ENCODE results near the gene IVNS1ABP. TPM values are rescaled to one million over a fixed set of nuclear protein-coding genes. Genes with fewer than 3 reads are reported as not detected.
"Not testable (repeated sequence)": the region's sequence is repeated elsewhere in the genome, so short reads cannot be mapped to it uniquely, and the experiment has no call there.

Gene IVNS1ABP
- total RNA-seq, 4 donors from 2014 or later, result 50.5 to 174 (median 133) TPM

DNA sequence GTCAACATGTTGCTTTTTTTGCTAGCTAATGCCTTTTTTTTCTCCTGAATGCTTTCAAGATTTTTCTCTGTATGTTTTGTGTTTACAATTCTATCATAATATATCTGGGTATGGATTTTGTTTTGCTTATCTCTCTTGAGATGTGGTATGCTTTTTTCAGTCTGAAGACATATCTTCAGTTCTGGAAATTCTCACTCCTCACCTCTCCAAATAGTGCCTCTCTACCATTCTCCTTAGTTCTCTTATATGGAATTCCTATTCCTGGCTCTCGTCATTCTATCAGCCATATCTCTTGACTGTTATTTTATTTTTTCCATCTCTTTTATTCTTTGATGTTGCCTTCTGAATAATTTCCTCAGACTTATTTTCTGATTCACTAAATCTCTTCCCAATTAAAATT, 58.4 kb downstream of the IVNS1ABP start:
- in situ Hi-C loops (cut with MboI; ENCODE audit: low pct_ligation_motif_present in 1 of 4, low pct_unique_long_range_greater_than_20kb in 1 of 4, low sequenced_read_pairs in 3 of 4), result no loop called here
- WGBS, 2 donors (ENCODE audit: low coverage in 1 of 2), result 87 to 100% methylated on average over 1 of the region's 1 CpG
- DNase-seq, result no peak

DNA sequence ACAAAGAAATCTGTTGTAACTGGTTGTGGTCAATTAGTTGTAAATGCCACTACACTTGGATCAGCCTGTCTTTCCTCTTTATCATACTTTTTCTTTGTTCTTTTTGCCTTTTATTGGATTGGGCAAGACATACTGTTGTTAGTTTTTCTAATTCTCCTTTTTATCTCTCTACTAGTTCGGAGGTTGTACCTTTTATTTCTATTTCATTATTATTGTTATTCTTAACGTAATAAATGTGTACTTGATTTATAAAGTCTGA, 59.2 kb downstream of the IVNS1ABP start:
- intact Hi-C loops (cut with DNase I; ENCODE audit: low total_unique reads), result no loop called here
- DNase-seq, result no peak
- TF ChIP-seq POLR2AphosphoS5 (IDR thresholded peaks at IDR 0.05) (no peak), EP300 (IDR thresholded peaks at IDR 0.05; ENCODE audit: low read depth) (no peak), POLR2A (IDR thresholded peaks at IDR 0.05) (no peak)
- TF ChIP-seq, protein P1, sequence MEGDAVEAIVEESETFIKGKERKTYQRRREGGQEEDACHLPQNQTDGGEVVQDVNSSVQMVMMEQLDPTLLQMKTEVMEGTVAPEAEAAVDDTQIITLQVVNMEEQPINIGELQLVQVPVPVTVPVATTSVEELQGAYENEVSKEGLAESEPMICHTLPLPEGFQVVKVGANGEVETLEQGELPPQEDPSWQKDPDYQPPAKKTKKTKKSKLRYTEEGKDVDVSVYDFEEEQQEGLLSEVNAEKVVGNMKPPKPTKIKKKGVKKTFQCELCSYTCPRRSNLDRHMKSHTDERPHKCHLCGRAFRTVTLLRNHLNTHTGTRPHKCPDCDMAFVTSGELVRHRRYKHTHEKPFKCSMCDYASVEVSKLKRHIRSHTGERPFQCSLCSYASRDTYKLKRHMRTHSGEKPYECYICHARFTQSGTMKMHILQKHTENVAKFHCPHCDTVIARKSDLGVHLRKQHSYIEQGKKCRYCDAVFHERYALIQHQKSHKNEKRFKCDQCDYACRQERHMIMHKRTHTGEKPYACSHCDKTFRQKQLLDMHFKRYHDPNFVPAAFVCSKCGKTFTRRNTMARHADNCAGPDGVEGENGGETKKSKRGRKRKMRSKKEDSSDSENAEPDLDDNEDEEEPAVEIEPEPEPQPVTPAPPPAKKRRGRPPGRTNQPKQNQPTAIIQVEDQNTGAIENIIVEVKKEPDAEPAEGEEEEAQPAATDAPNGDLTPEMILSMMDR (IDR thresholded peaks at IDR 0.05), result no peak
- H3K9me3 ChIP-seq, result no peaks in the 10 kb centered on the region
- no peaks in the 10 kb centered on the region for H3K4me1 ChIP-seq
- H3K27me3 ChIP-seq, result no peaks in the 10 kb centered on the region
- in situ Hi-C loops (cut with MboI; ENCODE audit: low pct_ligation_motif_present in 1 of 4, low pct_unique_long_range_greater_than_20kb in 1 of 4, low sequenced_read_pairs in 3 of 4), result no loop called here
- H3K27ac ChIP-seq, result no peak overlapping the region
- no peaks in the 10 kb centered on the region for H3K36me3 ChIP-seq
- 69 to 91% methylated on average over 2 of the region's 2 CpGs for WGBS, 2 donors (ENCODE audit: low coverage in 1 of 2)
- no peak overlapping the region for H3K4me3 ChIP-seq

More for the DNA sequence above, 58.4 kb downstream of the IVNS1ABP start:
- Histone ChIP-seq H3K27me3 (no peaks in the 10 kb centered on the region), H3K36me3 (no peaks in the 10 kb centered on the region), H3K27ac (no peak overlapping the region), H3K9me3 (no peaks in the 10 kb centered on the region), H3K4me3 (no peak overlapping the region), H3K4me1 (no peaks in the 10 kb centered on the region)
- TF ChIP-seq EP300 (IDR thresholded peaks at IDR 0.05; ENCODE audit: low read depth) (no peak), POLR2AphosphoS5 (IDR thresholded peaks at IDR 0.05) (no peak), POLR2A (IDR thresholded peaks at IDR 0.05) (no peak)
- TF ChIP-seq, protein P1 (IDR thresholded peaks at IDR 0.05), result no peak
- intact Hi-C loops (cut with DNase I; ENCODE audit: low total_unique reads), result no loop called here

DNA sequence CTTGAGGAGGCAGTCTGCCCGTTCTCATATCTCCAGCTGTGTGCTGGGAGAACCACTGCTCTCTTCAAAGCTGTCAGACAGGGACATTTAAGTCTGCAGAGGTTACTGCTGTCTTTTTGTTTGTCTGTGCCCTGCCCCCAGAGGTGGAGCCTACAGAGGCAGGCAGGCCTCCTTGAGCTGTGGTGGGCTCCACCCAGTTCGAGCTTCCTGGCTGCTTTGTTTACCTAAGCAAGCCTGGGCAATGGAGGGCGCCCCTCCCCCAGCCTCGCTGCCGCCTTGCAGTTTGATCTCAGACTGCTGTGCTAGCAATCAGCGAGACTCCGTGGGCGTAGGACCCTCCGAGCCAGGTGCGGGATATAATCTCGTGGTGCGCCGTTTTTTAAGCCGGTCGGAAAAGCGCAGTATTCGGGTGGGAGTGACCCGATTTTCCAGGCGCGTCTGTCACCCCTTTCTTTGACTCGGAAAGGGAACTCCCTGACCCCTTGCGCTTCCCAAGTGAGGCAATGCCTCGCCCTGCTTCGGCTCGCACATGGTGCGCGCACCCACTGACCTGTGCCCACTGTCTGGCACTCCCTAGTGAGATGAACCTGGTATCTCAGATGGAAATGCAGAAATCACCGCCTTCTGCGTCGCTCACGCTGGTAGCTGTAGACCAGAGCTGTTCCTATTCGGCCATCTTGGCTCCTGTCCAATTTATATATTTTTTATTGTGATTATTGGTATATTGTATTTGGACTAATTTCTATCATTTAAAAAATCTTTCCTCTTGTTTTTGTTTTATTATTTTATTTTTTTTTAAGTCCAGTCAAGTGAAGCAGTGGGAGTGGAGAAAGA, 59.7 kb downstream of the IVNS1ABP start:
- H3K9me3 ChIP-seq; DNase-seq; in situ Hi-C loops (cut with MboI; ENCODE audit: low pct_ligation_motif_present in 1 of 4, low pct_unique_long_range_greater_than_20kb in 1 of 4, low sequenced_read_pairs in 3 of 4); H3K4me3 ChIP-seq; H3K36me3 ChIP-seq; H3K27ac ChIP-seq; H3K27me3 ChIP-seq; intact Hi-C loops (cut with DNase I; ENCODE audit: low total_unique reads); H3K4me1 ChIP-seq: not testable (repeated sequence)
- 92 to 94% methylated on average over 7 to 19 of the region's 32 CpGs for WGBS, 2 donors (ENCODE audit: low coverage in 1 of 2)

DNA sequence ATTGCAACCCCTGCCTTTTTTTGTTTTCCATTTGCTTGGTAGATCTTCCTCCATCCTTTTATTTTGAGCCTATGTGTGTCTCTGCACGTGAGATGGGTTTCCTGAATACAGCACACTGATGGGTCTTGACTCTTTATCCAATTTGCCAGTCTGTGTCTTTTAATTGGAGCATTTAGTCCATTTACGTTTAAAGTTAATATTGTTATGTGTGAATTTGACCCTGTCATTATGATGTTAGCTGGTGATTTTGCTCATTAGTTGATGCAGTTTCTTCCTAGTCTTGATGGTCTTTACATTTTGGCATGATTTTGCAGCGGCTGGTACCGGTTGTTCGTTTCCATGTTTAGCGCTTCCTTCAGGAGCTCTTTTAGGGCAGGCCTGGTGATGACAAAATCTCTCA, 61.4 kb downstream of the IVNS1ABP start:
- H3K27ac ChIP-seq; H3K4me3 ChIP-seq; DNase-seq; H3K4me1 ChIP-seq; H3K27me3 ChIP-seq; intact Hi-C loops (cut with DNase I; ENCODE audit: low total_unique reads); H3K9me3 ChIP-seq; H3K36me3 ChIP-seq; in situ Hi-C loops (cut with MboI; ENCODE audit: low pct_ligation_motif_present in 1 of 4, low pct_unique_long_range_greater_than_20kb in 1 of 4, low sequenced_read_pairs in 3 of 4): not testable (repeated sequence)
- WGBS, 2 donors (ENCODE audit: low coverage in 1 of 2), result 97% methylated on average over 5 of the region's 6 CpGs; no CpG with 5 or more reads in 1 of the 2 donors

DNA sequence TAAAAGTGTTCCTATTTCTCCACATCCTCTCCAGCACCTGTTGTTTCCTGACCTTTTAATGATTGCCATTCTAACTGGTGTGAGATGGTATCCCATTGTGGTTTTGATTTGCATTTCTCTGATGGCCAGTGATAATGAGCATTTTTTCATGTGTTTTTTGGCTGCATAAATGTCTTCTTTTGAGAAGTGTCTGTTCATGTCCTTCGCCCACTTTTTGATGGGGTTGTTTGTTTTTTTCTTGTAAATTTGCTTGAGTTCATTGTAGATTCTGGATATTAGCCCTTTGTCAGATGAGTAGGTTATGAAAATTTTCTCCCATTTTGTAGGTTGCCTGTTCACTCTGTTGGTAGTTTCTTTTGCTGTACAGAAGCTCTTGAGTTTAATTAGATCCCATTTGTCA, 64.6 kb downstream of the IVNS1ABP start:
- in situ Hi-C loops (cut with MboI; ENCODE audit: low pct_ligation_motif_present in 1 of 4, low pct_unique_long_range_greater_than_20kb in 1 of 4, low sequenced_read_pairs in 3 of 4); H3K36me3 ChIP-seq; H3K27me3 ChIP-seq; H3K27ac ChIP-seq; DNase-seq; H3K4me1 ChIP-seq; intact Hi-C loops (cut with DNase I; ENCODE audit: low total_unique reads); H3K4me3 ChIP-seq; H3K9me3 ChIP-seq: not testable (repeated sequence)
- WGBS, 2 donors (ENCODE audit: low coverage in 1 of 2), result 100% methylated on average over 1 of the region's 1 CpG

DNA sequence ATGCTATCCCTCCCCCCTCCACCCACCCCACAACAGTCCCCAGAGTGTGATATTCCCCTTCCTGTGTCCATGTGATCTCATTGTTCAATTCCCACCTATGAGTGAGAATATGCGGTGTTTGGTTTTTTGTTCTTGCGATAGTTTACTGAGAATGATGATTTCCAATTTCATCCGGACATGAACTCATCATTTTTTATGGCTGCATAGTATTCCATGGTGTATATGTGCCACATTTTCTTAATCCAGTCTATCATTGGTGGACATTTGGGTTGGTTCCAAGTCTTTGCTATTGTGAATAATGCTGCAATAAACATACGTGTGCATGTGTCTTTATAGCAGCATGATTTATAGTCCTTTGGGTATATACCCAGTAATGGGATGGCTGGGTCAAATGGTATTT, 65.1 kb downstream of the IVNS1ABP start:
- H3K4me1 ChIP-seq; in situ Hi-C loops (cut with MboI; ENCODE audit: low pct_ligation_motif_present in 1 of 4, low pct_unique_long_range_greater_than_20kb in 1 of 4, low sequenced_read_pairs in 3 of 4); intact Hi-C loops (cut with DNase I; ENCODE audit: low total_unique reads); H3K4me3 ChIP-seq; H3K27ac ChIP-seq; DNase-seq; H3K27me3 ChIP-seq; H3K36me3 ChIP-seq; H3K9me3 ChIP-seq: not testable (repeated sequence)
- 97% methylated on average over 3 of the region's 4 CpGs; no CpG with 5 or more reads in 1 of the 2 donors for WGBS, 2 donors (ENCODE audit: low coverage in 1 of 2)
